CD14-positive monocyte (primary cell): ENCODE results near the gene COL21A1. TPM values are rescaled to one million over a fixed set of nuclear protein-coding genes. Genes with fewer than 3 reads are reported as not detected.

Source experiments
- DNase-seq, 3 donors: peaks; one replicate each; pipeline ENCODE4 v3.0.0-alpha.2; 2011 to 2022
- H2AFZ ChIP-seq: 2 replicates; pipeline ENCODE4 v1.6.0; 2012; ENCODE audit warnings: mild to moderate bottlenecking, low read depth, low read length, inconsistent platforms; ENCODE audit not compliant: insufficient read depth, poor library complexity, severe bottlenecking
- H3K27ac ChIP-seq, 2 donors: 1 replicate in 1 of 2; 2 replicates in 1 of 2; pipeline ENCODE4 v1.5.1; 2012 to 2013; ENCODE audit warnings: low read length in 2 of 2, control low read depth in 1 of 2, inconsistent platforms in 1 of 2, low read depth in 1 of 2, mild to moderate bottlenecking in 1 of 2
- H3K27me3 ChIP-seq, 2 donors: one replicate each; pipeline versions ENCODE4 v1.6.0 to v1.6.1; 2011 to 2013; ENCODE audit warnings: low read length in 2 of 2; ENCODE audit not compliant: control insufficient read depth in 2 of 2, insufficient read depth in 2 of 2
- H3K36me3 ChIP-seq, 2 donors: replicated peaks in 1 of 2; 1 replicate in 1 of 2; 2 replicates in 1 of 2; pipeline versions ENCODE4 v1.5.1 to v1.6.1; 2012 to 2013; ENCODE audit warnings: low read length in 2 of 2, control low read depth in 1 of 2, inconsistent platforms in 1 of 2, mild to moderate bottlenecking in 1 of 2; ENCODE audit not compliant: insufficient read depth in 2 of 2, control insufficient read depth in 1 of 2
- H3K4me1 ChIP-seq, 2 donors: 1 replicate in 1 of 2; 2 replicates in 1 of 2; pipeline versions ENCODE4 v1.5.1 to v1.6.1; 2012 to 2013; ENCODE audit warnings: low read length in 2 of 2, control low read depth in 1 of 2, inconsistent platforms in 1 of 2, mild to moderate bottlenecking in 1 of 2, moderate library complexity in 1 of 2; ENCODE audit not compliant: insufficient read depth in 2 of 2, control insufficient read depth in 1 of 2
- H3K4me2 ChIP-seq: replicated peaks from 2 replicates; pipeline ENCODE3; 2012; ENCODE audit warnings: low read length, moderate library complexity, mild to moderate bottlenecking; ENCODE audit not compliant: poor library complexity, severe bottlenecking; ENCODE audit errors: extremely low read depth
- H3K4me3 ChIP-seq, 3 experiments: fragments of 200-600 bp in 1 of 3; sonication (generic) in 1 of 3; replicated peaks in 1 of 3; 1 replicate in 2 of 3; 2 replicates in 1 of 3; pipeline ENCODE4 v1.5.1; 2011 to 2013; ENCODE audit warnings: low read length in 3 of 3, mild to moderate bottlenecking in 3 of 3, control low read depth in 2 of 3, low read depth in 2 of 3, inconsistent platforms in 1 of 3, moderate library complexity in 1 of 3
- H3K79me2 ChIP-seq: 2 replicates; pipeline ENCODE4 v1.6.0; 2012; ENCODE audit warnings: mild to moderate bottlenecking, control low read depth, inconsistent platforms, low read length, moderate library complexity; ENCODE audit not compliant: insufficient read depth
- H3K9ac ChIP-seq: 2 replicates; pipeline ENCODE4 v1.6.0; 2017; ENCODE audit warnings: low read length, mild to moderate bottlenecking; ENCODE audit not compliant: insufficient read depth, poor library complexity, severe bottlenecking
- H3K9me3 ChIP-seq, 2 donors: replicated peaks in 1 of 2; 1 replicate in 1 of 2; 2 replicates in 1 of 2; pipeline versions ENCODE4 v1.5.1 to v1.6.1; 2012 to 2013; ENCODE audit warnings: low read length in 2 of 2, control low read depth in 1 of 2; ENCODE audit not compliant: control insufficient read depth in 1 of 2, insufficient read depth in 1 of 2
- H4K20me1 ChIP-seq: 2 replicates; pipeline ENCODE4 v1.6.0; 2012; ENCODE audit warnings: mild to moderate bottlenecking, low read length, control low read depth, moderate library complexity; ENCODE audit not compliant: insufficient read depth
- H3K27ac Mint-ChIP-seq, 7 donors: one replicate each; pipeline ENCODE4 v1.8.0; 2020; ENCODE audit warnings: mild to moderate bottlenecking in 7 of 7, mixed read lengths in 7 of 7, moderate library complexity in 6 of 7, inconsistent platforms in 2 of 7
- H3K27me3 Mint-ChIP-seq, 3 donors: one replicate each; pipeline ENCODE4 v1.8.0; 2021 to 2022; ENCODE audit warnings: low read depth in 3 of 3, mild to moderate bottlenecking in 3 of 3, mixed read lengths in 3 of 3, moderate library complexity in 3 of 3, inconsistent platforms in 1 of 3
- H3K36me3 Mint-ChIP-seq, 2 donors: one replicate each; pipeline ENCODE4 v1.8.0; 2020; ENCODE audit warnings: mixed read lengths in 2 of 2, inconsistent platforms in 1 of 2, mild to moderate bottlenecking in 1 of 2
- H3K4me1 Mint-ChIP-seq: one replicate; pipeline ENCODE4 v1.8.0; 2020; ENCODE audit warnings: mild to moderate bottlenecking, mixed read lengths
- H3K4me3 Mint-ChIP-seq, 2 donors: one replicate each; pipeline ENCODE4 v1.8.0; 2020; ENCODE audit warnings: mild to moderate bottlenecking in 2 of 2, mixed read lengths in 2 of 2, moderate library complexity in 1 of 2
- H3K9me3 Mint-ChIP-seq, 7 donors: one replicate each; pipeline ENCODE4 v1.8.0; 2020 to 2022; ENCODE audit warnings: mixed read lengths in 7 of 7, mild to moderate bottlenecking in 6 of 7, moderate library complexity in 6 of 7, inconsistent platforms in 2 of 7
- CTCF ChIP-seq: fragments of 200-600 bp; IDR thresholded peaks from one replicate; pipeline ENCODE4 v1.8.0; 2022; ENCODE audit warnings: antibody characterized with exemption, mild to moderate bottlenecking
- WGBS: methylation state at CpG from one replicate; pipeline ENCODE4 v1.1.5; 2013; ENCODE audit warnings: missing lambda C conversion rate; ENCODE audit not compliant: insufficient coverage; 5-methylcytosine and 5-hydroxymethylcytosine counted together
- intact Hi-C, 2 donors: fragments of 100-400 bp; cut with micrococcal nuclease; formaldehyde crosslinking; loops; one replicate each; pipeline versions ENCODE4 v1.15.0 to v1.15.1; 2023
- polyA plus RNA-seq, 3 donors: library from polyadenylated mRNA; depleted of rRNA in 1 of 3; unstranded in 2 of 3; stranded (reverse) in 1 of 3; fragments of 300-500 nt in 2 of 3; fragments of >200 nt in 1 of 3; fragmentation: Illumina TruSeq in 2 of 3; gene quantifications; 1 replicate in 2 of 3; 2 replicates in 1 of 3; pipeline ENCODE4 v1.2.3, GENCODE V29; 2012 to 2021

COL21A1 gene
- polyA plus RNA-seq, 3 donors, result 0.03 TPM; not detected in 2

GRCh38 chr6:56292505-56293181, 45.3 kb upstream of the COL21A1 start:
- DNase-seq, result peak; percentile 6 to 40 (median 34)
- Histone ChIP-seq H3K9ac (no peak overlapping the region), H3K27ac (no peak overlapping the region), H2AFZ (no peak overlapping the region), H3K4me1 (no peaks in the 10 kb centered on the region), H3K36me3 (no peaks in the 10 kb centered on the region), H3K27me3 (no peaks in the 10 kb centered on the region), H3K9me3 (no peaks in the 10 kb centered on the region), H3K4me2 (no peak overlapping the region), H3K79me2 (no peaks in the 10 kb centered on the region), H4K20me1 (no peaks in the 10 kb centered on the region), H3K4me3 (no peak overlapping the region)
- Mint-ChIP-seq H3K9me3 (peaks cover 0 to under 1% (median 0%) of the 10 kb centered on the region in 7 donors), H3K4me1 (peaks cover 5% of the 10 kb centered on the region), H3K36me3 (no peaks in the 10 kb centered on the region), H3K27ac (no peak overlapping the region), H3K27me3 (peaks cover 2 to 4% (median 3%) of the 10 kb centered on the region in 3 donors), H3K4me3 (no peak overlapping the region)
- peak; percentile 57 for TF ChIP-seq CTCF
- WGBS, result no CpG with 5 or more reads among the region's 1 CpG
- intact Hi-C loops, result loop anchor here in 1 of 2 donors (5.0 kb wide), 1 partner anchor 310 kb away; no protein-coding TSS in a partner anchor

DNA sequence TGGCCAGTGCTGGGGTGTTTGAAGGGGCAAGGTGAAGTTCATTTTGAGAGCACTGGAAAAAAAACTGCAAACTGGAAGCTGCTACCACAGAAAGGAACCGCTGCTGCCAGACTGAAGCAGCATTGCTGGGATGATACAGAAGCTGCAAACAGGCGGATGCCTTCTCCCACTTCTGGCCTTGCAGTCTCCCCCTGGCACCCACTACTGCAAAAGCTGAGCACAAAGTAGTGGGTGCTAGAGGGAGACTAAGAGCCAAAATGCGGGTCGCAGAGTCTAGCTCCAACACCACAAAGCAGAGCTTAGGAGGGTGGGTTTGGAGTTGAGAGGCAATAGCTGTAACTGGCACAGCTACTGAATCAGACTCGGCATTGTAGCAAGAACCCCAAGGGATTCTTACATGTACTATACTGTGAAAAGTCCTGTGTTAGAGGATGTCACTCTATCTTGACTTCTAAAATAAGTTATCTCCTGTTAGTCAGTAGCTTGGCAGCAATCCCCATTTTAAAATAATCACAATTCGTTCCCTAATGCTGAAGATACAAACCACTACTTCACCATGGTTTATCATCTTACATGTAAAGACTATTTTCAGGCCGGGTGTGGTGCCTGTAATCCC, 44.0 kb upstream of the COL21A1 start:
- Mint-ChIP-seq H3K27ac (no peak overlapping the region), H3K36me3 (no peaks in the 10 kb centered on the region), H3K4me3 (no peak overlapping the region), H3K4me1 (peaks cover 5% of the 10 kb centered on the region), H3K9me3 (peaks cover 0 to 4% (median 0%) of the 10 kb centered on the region in 7 donors), H3K27me3 (peaks cover 2 to 4% (median 3%) of the 10 kb centered on the region in 3 donors)
- no peaks in the 10 kb centered on the region for H4K20me1 ChIP-seq
- 90% methylated on average over 2 of the region's 7 CpGs for WGBS
- H3K36me3 ChIP-seq, result no peaks in the 10 kb centered on the region
- H3K9me3 ChIP-seq, result no peaks in the 10 kb centered on the region
- TF ChIP-seq CTCF, result no peak
- no peak overlapping the region for H2AFZ ChIP-seq
- no peaks in the 10 kb centered on the region for H3K4me1 ChIP-seq
- H3K27me3 ChIP-seq, result no peaks in the 10 kb centered on the region
- intact Hi-C loops, result loop anchor here (2.0 to 5.0 kb wide), 2 partner anchors 309 to 311 kb away; no protein-coding TSS in a partner anchor
- H3K27ac ChIP-seq, result no peak overlapping the region
- no peak overlapping the region for H3K4me3 ChIP-seq
- no peak overlapping the region for H3K9ac ChIP-seq
- H3K4me2 ChIP-seq, result no peak overlapping the region
- H3K79me2 ChIP-seq, result no peaks in the 10 kb centered on the region
- no peak for DNase-seq
